GM10266 (cell line): ENCODE data around the gene EEF1AKMT3.

Experiments
- DNase-seq: peaks from one replicate; pipeline ENCODE4 v3.0.0; 2012; ENCODE audit errors: extremely low spot score
- TF ChIP-seq, protein P1 (sequence below): IDR thresholded peaks from 2 replicates; pipeline ENCODE4 v1.5.1; 2012; ENCODE audit warnings: mild to moderate bottlenecking, low read depth; ENCODE audit not compliant: control insufficient read depth, insufficient read depth; ENCODE audit errors: missing control alignments

Gene EEF1AKMT3

DNA sequence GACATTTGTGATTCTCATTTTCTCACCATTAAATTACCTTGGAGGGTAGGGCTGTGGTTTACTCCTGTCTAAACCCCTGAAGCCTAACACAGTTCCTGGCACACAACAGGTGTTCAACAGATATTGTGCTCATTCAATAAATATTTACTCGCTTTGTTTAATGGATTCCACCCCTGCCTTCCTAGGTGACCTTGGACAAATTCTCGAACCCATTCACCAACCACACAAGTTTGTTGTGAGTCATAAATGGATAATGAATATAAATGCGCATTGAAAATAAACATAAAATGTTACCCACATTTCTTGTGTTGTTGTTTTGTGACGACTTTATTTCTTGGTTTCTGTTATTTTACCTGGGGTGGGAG lies 9.8 kb downstream of the EEF1AKMT3 start:
- TF ChIP-seq, protein P1, sequence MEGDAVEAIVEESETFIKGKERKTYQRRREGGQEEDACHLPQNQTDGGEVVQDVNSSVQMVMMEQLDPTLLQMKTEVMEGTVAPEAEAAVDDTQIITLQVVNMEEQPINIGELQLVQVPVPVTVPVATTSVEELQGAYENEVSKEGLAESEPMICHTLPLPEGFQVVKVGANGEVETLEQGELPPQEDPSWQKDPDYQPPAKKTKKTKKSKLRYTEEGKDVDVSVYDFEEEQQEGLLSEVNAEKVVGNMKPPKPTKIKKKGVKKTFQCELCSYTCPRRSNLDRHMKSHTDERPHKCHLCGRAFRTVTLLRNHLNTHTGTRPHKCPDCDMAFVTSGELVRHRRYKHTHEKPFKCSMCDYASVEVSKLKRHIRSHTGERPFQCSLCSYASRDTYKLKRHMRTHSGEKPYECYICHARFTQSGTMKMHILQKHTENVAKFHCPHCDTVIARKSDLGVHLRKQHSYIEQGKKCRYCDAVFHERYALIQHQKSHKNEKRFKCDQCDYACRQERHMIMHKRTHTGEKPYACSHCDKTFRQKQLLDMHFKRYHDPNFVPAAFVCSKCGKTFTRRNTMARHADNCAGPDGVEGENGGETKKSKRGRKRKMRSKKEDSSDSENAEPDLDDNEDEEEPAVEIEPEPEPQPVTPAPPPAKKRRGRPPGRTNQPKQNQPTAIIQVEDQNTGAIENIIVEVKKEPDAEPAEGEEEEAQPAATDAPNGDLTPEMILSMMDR, result no peak
- DNase-seq, result no peak

DNA sequence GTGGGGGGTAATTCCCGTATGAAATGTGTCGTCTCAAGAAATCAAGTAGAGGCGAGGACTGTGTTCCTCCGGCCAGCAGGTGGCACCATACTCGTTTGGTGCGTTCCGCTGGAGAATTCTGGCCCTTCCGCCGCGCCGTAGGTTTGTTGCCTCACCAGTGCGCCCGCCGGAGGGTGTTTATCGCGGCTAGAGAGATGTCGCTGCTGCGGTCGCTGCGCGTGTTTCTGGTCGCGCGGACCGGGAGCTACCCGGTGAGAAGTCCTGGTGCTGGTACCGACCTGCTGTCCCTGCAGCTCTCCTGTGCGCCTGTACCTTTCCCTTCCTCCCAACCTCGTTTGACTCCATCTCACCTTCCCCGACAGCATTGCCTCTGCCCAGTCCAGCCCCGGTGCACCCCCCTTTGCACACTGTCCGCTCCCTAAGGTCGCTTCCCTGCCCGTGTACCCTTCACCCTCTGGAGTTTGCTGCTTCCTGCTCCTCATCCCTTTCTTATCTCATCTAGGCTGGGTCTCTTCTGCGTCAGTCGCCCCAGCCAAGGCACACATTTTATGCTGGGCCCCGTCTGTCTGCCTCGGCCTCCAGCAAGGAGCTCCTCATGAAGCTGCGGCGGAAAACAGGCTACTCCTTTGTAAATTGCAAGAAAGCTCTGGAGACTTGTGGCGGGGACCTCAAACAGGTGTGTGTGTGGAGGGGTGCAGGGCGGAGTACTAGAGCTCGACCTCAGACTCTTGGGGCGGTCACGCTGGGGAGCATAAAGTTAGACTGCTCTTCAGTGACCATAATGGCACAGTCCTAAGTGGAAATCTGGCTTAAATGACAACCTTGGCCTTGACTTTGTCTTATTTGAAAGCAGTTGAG lies 10.4 kb downstream of the EEF1AKMT3 start, which contains the start of gene TSFM:
Gene TSFM, plus strand, starts transcription at position 180 of the 858 bp plus-strand sequence. Its CDS starts 15 bp downstream, at position 195.
- peak; percentile 82 for DNase-seq
- TF ChIP-seq, protein P1, result peak; percentile 97

DNA sequence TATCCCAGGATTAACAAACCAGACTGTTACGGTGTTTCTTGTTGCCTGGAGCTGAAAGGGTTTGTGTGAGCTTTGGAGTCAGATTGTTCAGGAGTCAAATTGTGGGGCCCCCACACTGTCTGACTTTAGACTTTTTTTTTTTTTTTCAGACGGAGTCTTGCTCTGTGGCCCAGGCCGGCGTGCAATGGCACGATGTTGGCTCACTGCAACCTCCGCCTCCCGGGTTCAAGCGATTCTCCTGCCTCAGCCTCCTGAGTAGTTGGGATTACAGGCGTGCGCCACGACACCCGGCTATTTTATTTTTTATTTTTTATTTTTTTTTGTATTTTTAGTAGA lies 11.0 kb downstream of the EEF1AKMT3 start:
- no peak for DNase-seq
- TF ChIP-seq, protein P1, result no peak

DNA sequence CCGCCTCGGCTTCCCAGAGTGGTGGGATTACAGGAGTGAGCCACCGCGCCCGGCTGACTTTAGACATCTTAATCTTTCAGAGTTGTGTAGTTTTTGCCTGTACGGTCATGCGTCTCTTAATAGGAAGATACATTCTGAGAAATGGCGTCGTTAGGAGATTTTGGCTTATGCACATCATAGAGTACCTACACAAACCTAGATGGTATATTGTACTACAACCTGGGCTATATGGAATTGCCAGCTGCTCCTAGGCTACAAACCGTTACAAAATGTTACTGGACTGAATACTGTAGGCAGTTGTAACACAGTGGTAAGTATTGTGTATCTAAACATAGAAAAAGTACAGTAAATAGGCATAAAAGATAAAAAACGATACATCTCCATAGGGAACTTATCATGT lies 11.4 kb downstream of the EEF1AKMT3 start:
- TF ChIP-seq, protein P1, result no peak
- DNase-seq, result no peak

- TF ChIP-seq, protein P1, result no peak
- DNase-seq, result no peak
Measured at GRCh38 chr12:57793920-57794319, 21.5 kb downstream of the EEF1AKMT3 start.

- TF ChIP-seq, protein P1, result no peak
- no peak for DNase-seq
Measured at GRCh38 chr12:57795354-57795753, 22.9 kb downstream of the EEF1AKMT3 start.

- no peak for DNase-seq
- TF ChIP-seq, protein P1, result no peak
Measured at GRCh38 chr12:57796996-57797395, 24.6 kb downstream of the EEF1AKMT3 start.
